ENCODE measurements around the gene PRPF40B.

GRCh38 chr12:49692851-49693250 is 69.5 kb downstream of the PRPF40B start:
- no peak for TF ChIP-seq CTCF (IDR thresholded peaks at IDR 0.05)
- TF ChIP-seq POLR2A (IDR thresholded peaks at IDR 0.05): no peak

All from breast epithelium (tissue), 3 donors.